GM23248 (cell line): ENCODE data around the gene NACC2. TPM values are rescaled to one million over a fixed set of nuclear protein-coding genes. Genes with fewer than 3 reads are reported as not detected.

Experiments
- DNase-seq: peaks from one replicate; pipeline ENCODE4 v3.0.0-alpha.2; 2015
- H2AFZ ChIP-seq: fragments of 200-600 bp; sonication (generic); 2 replicates; pipeline ENCODE4 v1.6.1; 2016; ENCODE audit warnings: antibody characterized with exemption
- H3F3A ChIP-seq: fragments of 200-600 bp; sonication (generic); 2 replicates; pipeline ENCODE4 v1.6.1; 2016; ENCODE audit warnings: mild to moderate bottlenecking, antibody characterized with exemption, mixed run types; ENCODE audit not compliant: insufficient read depth
- H3K27ac ChIP-seq: fragments of 200-600 bp; sonication (generic); 2 replicates; pipeline ENCODE4 v1.5.1; 2016; ENCODE audit warnings: mild to moderate bottlenecking
- H3K27me3 ChIP-seq: fragments of 200-600 bp; sonication (generic); replicated peaks from 2 replicates; pipeline ENCODE4 v1.6.1; 2016; ENCODE audit warnings: mild to moderate bottlenecking; ENCODE audit not compliant: insufficient read depth
- H3K36me3 ChIP-seq: fragments of 200-600 bp; sonication (generic); 2 replicates; pipeline ENCODE4 v1.6.1; 2016; ENCODE audit warnings: low read depth, mild to moderate bottlenecking
- H3K4me1 ChIP-seq: fragments of 200-600 bp; sonication (generic); 2 replicates; pipeline ENCODE4 v1.6.1; 2016; ENCODE audit warnings: mild to moderate bottlenecking; ENCODE audit not compliant: insufficient read depth
- H3K4me2 ChIP-seq: fragments of 200-600 bp; sonication (generic); one replicate; pipeline ENCODE4 v1.6.1; 2016; ENCODE audit warnings: mild to moderate bottlenecking; ENCODE audit not compliant: unreplicated experiment
- H3K4me3 ChIP-seq: fragments of 200-600 bp; sonication (generic); 2 replicates; pipeline ENCODE4 v1.5.1; 2016; ENCODE audit warnings: mild to moderate bottlenecking
- H3K79me2 ChIP-seq: fragments of 200-600 bp; sonication (generic); 2 replicates; pipeline ENCODE4 v1.6.1; 2016; ENCODE audit warnings: mild to moderate bottlenecking; ENCODE audit not compliant: insufficient read depth
- H3K9ac ChIP-seq: fragments of 200-600 bp; sonication (generic); 2 replicates; pipeline ENCODE4 v1.6.1; 2016; ENCODE audit warnings: mild to moderate bottlenecking
- H3K9me2 ChIP-seq: fragments of 200-600 bp; sonication (generic); 2 replicates; pipeline ENCODE4 v1.6.1; 2016; ENCODE audit warnings: mixed run types, mild to moderate bottlenecking, moderate library complexity; ENCODE audit not compliant: insufficient read depth
- H3K9me3 ChIP-seq: fragments of 200-600 bp; sonication (generic); one replicate; pipeline ENCODE4 v1.6.1; 2017; ENCODE audit warnings: low read depth
- H4K20me1 ChIP-seq: fragments of 200-600 bp; sonication (generic); 2 replicates; pipeline ENCODE4 v1.6.0; 2016; ENCODE audit not compliant: insufficient read depth
- EZH2 ChIP-seq: fragments of 200-600 bp; sonication (generic); IDR thresholded peaks from 2 replicates; pipeline ENCODE4 v1.6.1; 2018; ENCODE audit warnings: antibody characterized with exemption, mild to moderate bottlenecking; ENCODE audit not compliant: insufficient read depth, poor library complexity, severe bottlenecking
- EZH2phosphoT487 ChIP-seq: fragments of 200-600 bp; sonication (generic); IDR thresholded peaks from 2 replicates; pipeline ENCODE4 v1.6.1; 2018; ENCODE audit warnings: antibody characterized with exemption, moderate library complexity, mild to moderate bottlenecking, low read depth; ENCODE audit not compliant: insufficient read depth
- whole genome bisulfite sequencing, 2 experiments: methylation state at CpG; one replicate each; pipeline ENCODE4 v1.1.6; 2015 to 2017; ENCODE audit warnings: low lambda C conversion rate in 2 of 2, low coverage in 1 of 2; ENCODE audit errors: missing lambda C conversion rate in 2 of 2; 5-methylcytosine and 5-hydroxymethylcytosine counted together
- in situ Hi-C: fragments of 300-500 bp; cut with MboI; formaldehyde crosslinking; loops from 2 replicates; pipeline ENCODE4 v1.15.0; 2020
- polyA plus RNA-seq: library from polyadenylated mRNA; unstranded; fragments of >200 nt; fragmentation: Nextera tagmentation; extraction: Ambion mirVana; gene quantifications from 2 replicates; pipeline ENCODE4 v1.2.1, GENCODE V29; 2016
- total RNA-seq: library from RNA; depleted of rRNA; stranded (reverse); fragments of >200 nt; shearing (Covaris generic); gene quantifications from 2 replicates; pipeline ENCODE4 v1.2.3, GENCODE V29; 2014

NACC2 gene
- total and polyA plus RNA-seq, 2 experiments from 2014 or later = 5.3 to 30.7 TPM

DNA sequence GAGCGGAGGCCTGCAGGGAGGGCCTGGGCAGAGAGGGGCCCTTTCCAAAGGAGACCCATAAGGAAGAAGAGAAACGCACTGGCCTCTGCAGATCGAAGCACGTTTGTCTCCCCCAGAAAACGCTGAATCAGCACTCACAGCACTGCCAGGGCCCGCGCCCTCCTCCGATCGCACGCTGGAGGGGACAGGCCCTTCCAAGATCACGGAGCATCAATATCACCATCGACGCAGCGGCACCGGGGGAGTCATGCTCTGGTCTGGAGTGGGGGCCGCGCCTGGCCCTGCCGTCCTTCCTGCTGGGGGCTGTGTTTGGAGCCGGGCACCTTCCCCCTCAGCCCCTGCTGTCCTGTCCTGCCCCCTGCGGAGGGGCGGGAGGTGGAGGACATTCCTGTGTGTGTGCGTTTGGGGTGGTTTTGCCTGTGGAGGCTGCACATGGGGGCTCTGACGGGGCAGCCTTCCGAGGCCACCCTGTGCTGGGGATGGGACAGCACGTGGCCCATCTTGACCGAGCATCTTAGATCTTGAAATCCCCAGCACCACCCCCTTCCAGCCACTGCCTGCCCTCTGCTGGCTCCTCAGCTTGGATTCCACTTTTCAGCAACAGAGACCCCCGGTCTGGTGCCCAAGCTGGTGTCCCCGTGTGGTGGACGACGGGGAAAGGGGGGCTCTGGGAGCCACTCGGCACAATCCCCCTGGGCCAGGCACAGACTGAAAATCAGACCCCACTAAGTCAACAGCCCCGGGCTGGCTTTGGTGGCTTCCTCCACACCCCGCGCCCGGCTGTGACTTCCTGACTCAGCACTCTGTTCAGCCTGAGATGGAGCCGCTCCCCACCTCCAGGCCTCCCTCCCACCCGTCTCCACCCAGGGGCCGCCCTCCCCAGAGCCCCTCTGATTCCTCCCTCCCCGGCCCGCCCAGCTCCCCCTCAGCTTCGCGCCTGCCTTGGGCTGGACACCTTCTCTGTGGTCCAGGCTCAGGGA, 15.3 kb upstream of the NACC2 start:
- in situ Hi-C loops = no loop called here
- no peak overlapping the region for H3K27ac ChIP-seq

DNA sequence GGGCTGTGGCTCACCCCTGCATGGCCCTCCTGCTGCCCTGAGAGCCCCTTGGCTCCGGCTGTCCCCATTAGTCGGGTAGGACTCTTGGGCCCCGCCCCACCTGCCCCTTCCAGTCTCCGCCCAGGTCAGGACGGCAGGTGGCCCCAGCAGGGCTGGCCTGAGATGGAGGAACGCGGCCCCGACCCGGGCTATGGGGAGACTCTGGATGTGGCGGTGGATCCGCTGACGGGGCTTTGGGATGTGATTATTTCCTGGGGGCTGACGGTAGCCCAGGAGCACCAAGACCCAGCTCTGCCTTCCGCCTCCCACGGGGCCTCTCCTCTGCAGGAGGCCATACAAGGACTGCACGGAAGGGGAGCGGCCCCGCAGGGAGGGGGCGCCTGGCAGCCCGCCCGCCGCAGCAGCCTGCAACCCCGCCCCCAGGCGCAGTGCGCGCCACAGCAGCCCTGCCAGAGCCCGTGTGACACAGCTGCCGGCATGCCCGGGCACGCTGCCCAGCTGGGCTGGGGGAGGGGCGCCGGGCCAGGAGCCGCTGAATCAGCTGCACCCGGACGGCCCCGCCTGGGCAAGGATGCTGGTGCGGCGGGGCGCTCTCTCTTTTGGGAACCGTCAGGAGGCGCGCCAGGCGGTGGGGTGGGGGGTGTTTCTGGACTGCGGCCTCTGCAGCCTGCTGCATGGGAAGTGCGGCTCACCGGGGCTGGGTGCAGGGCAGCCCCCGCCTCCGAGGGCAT, 14.4 kb upstream of the NACC2 start:
- Histone ChIP-seq H4K20me1 (no peaks in the 10 kb centered on the region), H3K4me1 (peaks cover 12% of the 10 kb centered on the region), H3K27ac (no peak overlapping the region), H2AFZ (peak overlapping the region; percentile 62), H3F3A (0 out of 2 replicates have a peak, but pooled peaks cover 6% of the 10 kb centered on the region), H3K9me2 (no peaks in the 10 kb centered on the region), H3K36me3 (no peaks in the 10 kb centered on the region), H3K9me3 (no peaks in the 10 kb centered on the region), H3K4me2 (peak overlapping the region; percentile 80), H3K27me3 (no peaks in the 10 kb centered on the region), H3K79me2 (no peaks in the 10 kb centered on the region), H3K9ac (peak overlapping the region; percentile 24; the same call in 1 of the 2 replicates), H3K4me3 (peak overlapping the region; percentile 50)
- in situ Hi-C loops = no loop called here
- no peak for TF ChIP-seq EZH2
- TF ChIP-seq EZH2phosphoT487 = no peak
- peak; percentile 92 for DNase-seq
- WGBS, 2 experiments = 4% methylated on average over 35 to 47 of the region's 48 CpGs

More for the DNA sequence above, 15.3 kb upstream of the NACC2 start:
- no peak for TF ChIP-seq EZH2
- TF ChIP-seq EZH2phosphoT487 = no peak
- peak overlapping the region; percentile 80 for H3K4me2 ChIP-seq
- H3K4me1 ChIP-seq = peaks cover 12% of the 10 kb centered on the region
- H3K4me3 ChIP-seq = peak overlapping the region; percentile 50
- H3K36me3 ChIP-seq = no peaks in the 10 kb centered on the region
- WGBS, 2 experiments = 16 to 27% methylated on average over 28 to 42 of the region's 42 CpGs
- H3K79me2 ChIP-seq = no peaks in the 10 kb centered on the region
- no peaks in the 10 kb centered on the region for H3K27me3 ChIP-seq
- H4K20me1 ChIP-seq = no peaks in the 10 kb centered on the region
- H3K9ac ChIP-seq = peak overlapping the region; percentile 24; the same call in 1 of the 2 replicates
- H3K9me3 ChIP-seq = no peaks in the 10 kb centered on the region
- peak overlapping the region; percentile 44 for H2AFZ ChIP-seq
- 0 out of 2 replicates have a peak, but pooled peaks cover 6% of the 10 kb centered on the region for H3F3A ChIP-seq
- no peaks in the 10 kb centered on the region for H3K9me2 ChIP-seq
- peak; percentile 46 for DNase-seq

DNA sequence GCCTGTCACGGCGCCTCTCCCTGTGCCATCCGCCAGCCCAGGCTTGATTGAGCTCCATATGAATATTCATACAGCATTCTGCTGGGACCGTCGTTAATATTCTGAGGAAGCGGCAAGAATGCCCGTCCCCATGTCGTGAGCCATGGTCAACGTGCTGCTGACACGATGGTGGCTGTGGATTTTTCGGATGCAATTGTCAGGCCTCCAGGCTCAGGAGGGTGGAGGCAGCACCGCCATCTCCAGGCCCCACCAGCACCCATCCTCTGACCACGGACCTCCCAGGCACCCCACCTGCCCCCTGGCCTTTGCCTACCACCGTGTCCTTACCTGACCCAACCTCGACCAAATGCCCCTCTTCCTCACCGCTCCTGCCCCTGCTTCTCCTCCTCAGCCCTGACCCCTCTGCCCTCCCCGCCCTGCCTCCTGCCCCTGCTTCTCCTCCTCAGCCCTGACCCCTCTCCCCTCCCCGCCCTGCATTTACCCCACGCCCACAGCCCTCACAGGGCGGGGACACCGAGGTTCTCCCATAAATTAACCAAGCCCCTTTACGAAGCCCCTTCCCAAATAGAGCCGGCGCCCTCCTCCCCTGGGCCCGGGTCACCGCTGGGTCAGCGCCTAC, 13.7 kb upstream of the NACC2 start:
- no peak overlapping the region for H3K27ac ChIP-seq
- H4K20me1 ChIP-seq = no peaks in the 10 kb centered on the region
- no peaks in the 10 kb centered on the region for H3K79me2 ChIP-seq
- no peaks in the 10 kb centered on the region for H3K9me2 ChIP-seq
- H3K4me2 ChIP-seq = peak overlapping the region; percentile 80
- DNase-seq = no peak
- no peak for TF ChIP-seq EZH2phosphoT487
- no peak for TF ChIP-seq EZH2
- no peaks in the 10 kb centered on the region for H3K36me3 ChIP-seq
- no peaks in the 10 kb centered on the region for H3K9me3 ChIP-seq
- H3K4me1 ChIP-seq = peaks cover 12% of the 10 kb centered on the region
- 83 to 88% methylated on average over 20 to 27 of the region's 27 CpGs for WGBS, 2 experiments
- H3K4me3 ChIP-seq = no peak overlapping the region
- no peak overlapping the region for H2AFZ ChIP-seq
- in situ Hi-C loops = no loop called here
- no peak overlapping the region for H3K9ac ChIP-seq
- no peaks in the 10 kb centered on the region for H3K27me3 ChIP-seq
- H3F3A ChIP-seq = 0 out of 2 replicates have a peak, but pooled peaks cover 6% of the 10 kb centered on the region
